Lower lobe of right lung (tissue), 2 donors: ENCODE data around the gene THSD4. TPM values are rescaled to one million over a fixed set of nuclear protein-coding genes. Genes with fewer than 3 reads are reported as not detected.

Source experiments
- ATAC-seq, 2 donors: fragments of 200-7000 bp; cut with Tn5 transposase; one replicate each; pipeline ENCODE4 v1.9.1; 2020 to 2022; ENCODE audit warnings: mild to moderate bottlenecking in 2 of 2, moderate library complexity in 2 of 2
- DNase-seq: peaks from one replicate; pipeline ENCODE4 v3.0.0-alpha.2; 2020
- H3K27ac ChIP-seq: fragments of 200-600 bp; one replicate; pipeline ENCODE4 v1.8.0; 2022
- H3K27me3 ChIP-seq: fragments of 200-600 bp; one replicate; pipeline ENCODE4 v1.8.0; 2022; ENCODE audit warnings: low read depth
- H3K36me3 ChIP-seq: fragments of 200-600 bp; one replicate; pipeline ENCODE4 v1.8.0; 2022; ENCODE audit warnings: mild to moderate bottlenecking
- H3K4me1 ChIP-seq: fragments of 200-600 bp; one replicate; pipeline ENCODE4 v1.8.0; 2022
- H3K4me3 ChIP-seq: fragments of 200-600 bp; one replicate; pipeline ENCODE4 v1.8.0; 2022; ENCODE audit warnings: mild to moderate bottlenecking
- H3K9me3 ChIP-seq: fragments of 200-600 bp; one replicate; pipeline ENCODE4 v1.8.0; 2022
- intact Hi-C: fragments of 100-400 bp; cut with DNase I; formaldehyde crosslinking; loops from one replicate; pipeline ENCODE4 v1.11.0; 2022
- total RNA-seq: library from RNA; stranded (reverse); fragmentation: NEBNext Ultra II Directional; extraction: Animal tissue kit (Norgen Biotek cat#: 25700); gene quantifications from one replicate; pipeline ENCODE4 v1.2.1, GENCODE V29; 2021
- TF ChIP-seq, protein P1 (sequence below): fragments of 200-600 bp; IDR thresholded peaks from one replicate; pipeline ENCODE4 v1.8.0; 2022; ENCODE audit warnings: antibody characterized with exemption, mild to moderate bottlenecking
- donor health status: DM: no; HTN: yes; CAD: no; lungs with severe emphysema.

Gene THSD4
- total RNA-seq, 1 donor from 2014 or later = 18.2 TPM

DNA sequence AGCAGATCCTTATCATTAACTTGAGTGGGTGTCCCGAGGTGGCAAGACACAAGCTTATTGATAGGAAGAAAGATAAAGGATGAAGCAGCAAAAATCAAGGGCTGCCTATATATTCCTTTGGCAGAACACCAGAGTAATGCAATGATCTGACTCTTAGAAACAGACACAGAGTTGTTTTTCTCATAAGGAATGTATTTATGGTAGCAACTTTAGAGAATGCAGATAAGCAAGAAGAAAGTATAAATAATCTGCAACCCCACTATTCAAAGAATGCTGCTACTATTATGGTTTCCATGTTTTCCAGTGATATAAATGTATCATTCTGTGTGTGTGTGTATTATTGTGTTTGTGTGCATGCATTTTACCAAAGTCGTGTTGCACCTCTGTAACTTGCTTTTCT lies 208.3 kb downstream of the THSD4 start:
- intact Hi-C loops = no loop called here
- H3K4me1 ChIP-seq = no peaks in the 10 kb centered on the region
- H3K27ac ChIP-seq = no peak overlapping the region
- TF ChIP-seq, protein P1, sequence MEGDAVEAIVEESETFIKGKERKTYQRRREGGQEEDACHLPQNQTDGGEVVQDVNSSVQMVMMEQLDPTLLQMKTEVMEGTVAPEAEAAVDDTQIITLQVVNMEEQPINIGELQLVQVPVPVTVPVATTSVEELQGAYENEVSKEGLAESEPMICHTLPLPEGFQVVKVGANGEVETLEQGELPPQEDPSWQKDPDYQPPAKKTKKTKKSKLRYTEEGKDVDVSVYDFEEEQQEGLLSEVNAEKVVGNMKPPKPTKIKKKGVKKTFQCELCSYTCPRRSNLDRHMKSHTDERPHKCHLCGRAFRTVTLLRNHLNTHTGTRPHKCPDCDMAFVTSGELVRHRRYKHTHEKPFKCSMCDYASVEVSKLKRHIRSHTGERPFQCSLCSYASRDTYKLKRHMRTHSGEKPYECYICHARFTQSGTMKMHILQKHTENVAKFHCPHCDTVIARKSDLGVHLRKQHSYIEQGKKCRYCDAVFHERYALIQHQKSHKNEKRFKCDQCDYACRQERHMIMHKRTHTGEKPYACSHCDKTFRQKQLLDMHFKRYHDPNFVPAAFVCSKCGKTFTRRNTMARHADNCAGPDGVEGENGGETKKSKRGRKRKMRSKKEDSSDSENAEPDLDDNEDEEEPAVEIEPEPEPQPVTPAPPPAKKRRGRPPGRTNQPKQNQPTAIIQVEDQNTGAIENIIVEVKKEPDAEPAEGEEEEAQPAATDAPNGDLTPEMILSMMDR = no peak
- ATAC-seq (no peak), DNase-seq (no peak)
- no peak overlapping the region for H3K4me3 ChIP-seq
- no peaks in the 10 kb centered on the region for H3K27me3 ChIP-seq
- no peaks in the 10 kb centered on the region for H3K9me3 ChIP-seq
- no peaks in the 10 kb centered on the region for H3K36me3 ChIP-seq

DNA sequence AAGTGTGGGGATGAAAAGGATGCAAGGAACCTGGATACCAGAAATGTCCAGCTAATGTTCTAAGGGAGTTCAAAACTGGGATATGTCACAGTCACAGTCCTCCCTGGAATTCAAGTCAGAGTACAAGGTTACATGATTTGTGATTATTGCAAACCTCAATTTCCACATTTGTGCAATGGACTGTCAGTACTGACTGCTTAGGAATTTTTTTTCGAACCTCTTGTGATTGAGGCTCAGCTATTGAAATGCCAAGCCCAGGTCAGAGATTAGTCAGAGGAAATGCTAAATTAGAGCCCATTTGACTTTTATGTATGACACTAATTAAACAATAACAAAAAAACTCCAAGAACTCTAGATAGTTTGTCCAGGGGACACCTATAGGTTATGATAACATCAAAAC lies 210.2 kb downstream of the THSD4 start:
- TF ChIP-seq, protein P1 = no peak
- intact Hi-C loops = no loop called here

DNA sequence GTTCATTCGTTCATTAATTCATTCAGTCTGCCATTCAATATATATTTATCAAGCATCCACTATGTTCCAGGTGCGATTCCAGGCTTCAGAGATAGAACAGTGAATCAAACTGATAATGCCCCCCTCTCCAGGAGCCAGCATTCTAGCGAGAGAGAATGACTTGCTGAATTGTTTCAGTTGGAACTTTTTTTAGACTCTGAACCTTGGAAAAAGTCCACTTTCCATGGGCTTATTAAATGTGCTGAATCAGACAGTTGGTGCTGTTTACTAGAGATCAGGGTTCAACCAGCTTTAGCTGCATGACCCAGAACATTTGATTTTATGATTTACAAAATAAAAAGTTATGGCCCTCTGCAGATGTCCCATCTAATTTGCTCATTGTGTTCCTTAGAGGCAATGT lies 213.2 kb downstream of the THSD4 start:
- Histone ChIP-seq H3K4me3 (no peak overlapping the region), H3K4me1 (peaks cover 9% of the 10 kb centered on the region), H3K36me3 (no peaks in the 10 kb centered on the region), H3K9me3 (no peaks in the 10 kb centered on the region), H3K27me3 (no peaks in the 10 kb centered on the region), H3K27ac (peak overlapping the region; percentile 43)
- no peak for ATAC-seq
- DNase-seq = no peak
- TF ChIP-seq, protein P1 = no peak
- intact Hi-C loops = no loop called here

More for the DNA sequence above, 210.2 kb downstream of the THSD4 start:
- Histone ChIP-seq H3K27me3 (no peaks in the 10 kb centered on the region), H3K4me3 (no peak overlapping the region), H3K4me1 (peaks cover 9% of the 10 kb centered on the region), H3K27ac (no peak overlapping the region), H3K9me3 (no peaks in the 10 kb centered on the region), H3K36me3 (no peaks in the 10 kb centered on the region)
- DNase-seq = no peak
- ATAC-seq = no peak

DNA sequence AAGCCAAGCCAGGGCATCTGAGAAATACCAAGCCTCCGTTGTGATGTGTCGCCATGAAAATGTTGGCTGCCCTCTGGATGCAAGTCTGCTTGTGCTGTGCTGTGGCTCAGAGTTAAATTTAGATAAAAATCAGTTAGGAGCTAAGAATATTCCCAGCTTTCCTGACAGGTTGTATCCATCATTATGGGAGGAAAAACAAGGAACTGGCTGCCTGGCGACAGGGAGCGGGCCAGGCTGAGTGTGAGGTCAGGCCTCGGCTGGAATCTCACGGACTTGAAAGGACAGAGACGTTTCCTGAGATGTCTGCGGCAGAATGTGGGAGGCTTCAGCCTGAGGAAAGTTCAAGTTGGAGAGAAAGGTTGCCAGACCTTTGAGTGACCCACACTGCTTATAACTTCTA lies 213.8 kb downstream of the THSD4 start:
- no peaks in the 10 kb centered on the region for H3K9me3 ChIP-seq
- DNase-seq (no peak), ATAC-seq (peak; percentile 60 to 61)
- TF ChIP-seq, protein P1 = no peak
- no peaks in the 10 kb centered on the region for H3K27me3 ChIP-seq
- intact Hi-C loops = no loop called here
- peak overlapping the region; percentile 43 for H3K27ac ChIP-seq
- peaks cover 9% of the 10 kb centered on the region for H3K4me1 ChIP-seq
- no peaks in the 10 kb centered on the region for H3K36me3 ChIP-seq
- no peak overlapping the region for H3K4me3 ChIP-seq

DNA sequence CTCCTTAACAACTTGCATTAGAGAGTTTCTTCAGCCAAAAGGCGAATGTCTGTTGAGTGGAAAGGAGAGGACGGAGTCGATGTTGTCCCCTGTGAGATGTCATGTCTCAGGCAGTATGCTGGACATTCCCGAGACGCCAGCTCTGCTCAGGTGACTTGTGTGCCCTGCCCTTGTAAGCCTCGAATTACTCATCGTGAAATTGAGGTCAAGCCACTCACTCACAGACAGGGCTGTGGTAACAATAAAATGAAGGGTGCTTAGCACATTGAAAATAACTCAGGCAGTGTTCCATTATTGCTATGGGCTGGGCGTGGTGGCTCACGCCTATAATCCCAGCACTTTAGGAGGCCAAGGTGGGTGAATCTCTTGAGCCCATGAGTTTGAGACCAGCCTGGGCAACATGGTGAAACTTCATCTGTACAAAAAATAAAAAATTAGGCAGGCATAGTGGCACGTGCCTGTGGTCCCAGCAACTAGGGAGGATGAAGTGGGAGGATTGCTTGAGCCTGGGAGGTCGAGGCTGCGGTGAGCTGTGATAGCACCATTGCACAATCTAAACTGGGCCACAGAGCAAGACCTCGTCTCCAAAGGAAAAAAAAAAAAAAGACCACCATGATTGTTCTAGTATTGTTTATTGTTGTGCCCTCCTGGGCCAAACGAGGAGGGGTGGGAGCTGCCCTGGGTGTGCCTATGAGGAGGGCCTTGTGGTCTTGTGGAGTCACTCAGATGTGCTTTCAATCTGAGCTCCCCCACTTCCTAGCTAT lies 214.4 kb downstream of the THSD4 start:
- no peaks in the 10 kb centered on the region for H3K27me3 ChIP-seq
- TF ChIP-seq, protein P1 = no peak
- H3K36me3 ChIP-seq = no peaks in the 10 kb centered on the region
- H3K9me3 ChIP-seq = no peaks in the 10 kb centered on the region
- no peak overlapping the region for H3K4me3 ChIP-seq
- peak overlapping the region; percentile 43 for H3K27ac ChIP-seq
- ATAC-seq = peak; percentile 82 to 85
- peaks cover 9% of the 10 kb centered on the region for H3K4me1 ChIP-seq
- intact Hi-C loops = no loop called here
- no peak for DNase-seq
